Measurements from ENCODE around the gene LPO. TPM values are rescaled to one million over a fixed set of nuclear protein-coding genes. Genes with fewer than 3 reads are reported as not detected.

Gene LPO
- total RNA-seq, 2 experiments from 2014 or later = not detected

DNA sequence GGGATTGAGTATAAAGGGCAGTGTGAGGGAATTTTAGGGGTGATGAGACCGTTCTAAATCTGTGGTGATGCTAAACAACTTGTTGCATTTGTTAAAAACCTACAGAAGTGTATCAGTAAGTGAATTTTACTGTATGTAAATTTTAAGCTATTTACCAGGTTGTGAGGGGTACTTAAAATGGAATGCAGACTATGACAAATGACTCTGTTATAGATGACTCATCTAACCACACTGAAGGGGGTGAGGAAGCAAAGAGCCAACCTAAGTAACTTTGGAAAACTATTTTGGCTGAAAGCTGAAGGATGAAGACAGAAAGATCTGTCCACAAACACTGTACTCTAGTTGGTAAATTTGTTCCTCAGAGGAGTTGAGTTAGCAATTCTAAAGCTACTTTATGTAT is 14.1 kb upstream of the LPO start:
- H3K4me1 Mint-ChIP-seq (ENCODE audit: low read depth) = peaks cover 17% of the 10 kb centered on the region
- ATAC-seq (peak; percentile 61), DNase-seq (no peak)
- CTCF ChIA-PET = interaction anchor here (0.9 to 1.4 kb wide), 4 partner anchors 14 to 224 kb away, joined by 3 to 6 read pairs (median 4); partner anchors contain the start of gene LPO
- POLR2A ChIA-PET = interaction anchor here (1.1 kb wide), 1 partner anchor 12 kb away, joined by 5 read pairs; no protein-coding TSS in a partner anchor
- peaks cover 9% of the 10 kb centered on the region for H3K27me3 Mint-ChIP-seq
- no peaks in the 10 kb centered on the region for H3K36me3 Mint-ChIP-seq (ENCODE audit: low read depth)
- H3K27ac Mint-ChIP-seq = no peak overlapping the region
- TF ChIP-seq CTCF (IDR thresholded peaks at IDR 0.05) = no peak
- intact Hi-C loops (cut with micrococcal nuclease) = no loop called here
- no peak overlapping the region for H3K4me3 Mint-ChIP-seq
- H3K9me3 Mint-ChIP-seq = no peaks in the 10 kb centered on the region

DNA sequence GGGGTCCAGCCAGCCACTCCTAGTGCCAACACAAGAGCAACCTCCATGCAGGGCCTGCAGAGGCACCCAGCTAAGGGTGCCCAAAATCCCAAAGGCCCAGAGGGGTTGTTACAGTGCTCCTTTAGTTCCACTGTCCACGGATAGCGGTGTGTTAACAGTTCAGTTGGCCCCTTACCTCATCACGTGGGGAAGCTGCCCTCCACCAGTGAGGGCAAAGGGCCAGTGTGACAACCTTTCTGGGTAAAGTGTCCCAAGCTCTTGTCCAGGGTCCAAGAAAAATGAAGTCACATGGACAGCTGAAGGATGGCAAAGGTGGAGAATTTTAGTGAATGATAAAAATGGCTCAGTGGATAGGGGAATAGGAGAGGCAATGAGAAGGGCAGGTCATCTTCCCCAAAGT is 10.7 kb upstream of the LPO start:
- Mint-ChIP-seq H3K4me3 (no peak overlapping the region), H3K27ac (no peak overlapping the region), H3K36me3 (ENCODE audit: low read depth) (no peaks in the 10 kb centered on the region), H3K4me1 (ENCODE audit: low read depth) (peaks cover 11% of the 10 kb centered on the region), H3K27me3 (peaks cover 16% of the 10 kb centered on the region), H3K9me3 (no peaks in the 10 kb centered on the region)
- intact Hi-C loops (cut with micrococcal nuclease) = no loop called here
- ChIA-PET POLR2A (interaction anchor here (0.9 kb wide), 1 partner anchor 8 kb away, joined by 5 read pairs; no protein-coding TSS in a partner anchor), CTCF (interaction anchor here (0.8 to 2.3 kb wide), 1 partner anchor 22 kb away, joined by 3 to 8 read pairs; no protein-coding TSS in a partner anchor)
- no peak for DNase-seq
- no peak for ATAC-seq
- TF ChIP-seq CTCF (IDR thresholded peaks at IDR 0.05) = no peak

GRCh38 chr17:58228679-58229078 is 9.7 kb upstream of the LPO start:
- H3K27ac Mint-ChIP-seq = no peak overlapping the region
- POLR2A ChIA-PET = interaction anchor here (0.6 to 0.9 kb wide), 3 partner anchors 9 to 35 kb away, joined by 3 to 5 read pairs (median 3); no protein-coding TSS in a partner anchor
- no peak overlapping the region for H3K4me3 Mint-ChIP-seq
- H3K9me3 Mint-ChIP-seq = no peaks in the 10 kb centered on the region
- TF ChIP-seq CTCF (IDR thresholded peaks at IDR 0.05) = no peak
- H3K36me3 Mint-ChIP-seq (ENCODE audit: low read depth) = no peaks in the 10 kb centered on the region
- intact Hi-C loops (cut with micrococcal nuclease) = no loop called here
- CTCF ChIA-PET = interaction anchor here (2.9 kb wide), 1 partner anchor 21 kb away, joined by 15 read pairs; no protein-coding TSS in a partner anchor
- no peak for DNase-seq
- H3K4me1 Mint-ChIP-seq (ENCODE audit: low read depth) = peaks cover 14% of the 10 kb centered on the region
- H3K27me3 Mint-ChIP-seq = peaks cover 16% of the 10 kb centered on the region
- no peak for ATAC-seq

DNA sequence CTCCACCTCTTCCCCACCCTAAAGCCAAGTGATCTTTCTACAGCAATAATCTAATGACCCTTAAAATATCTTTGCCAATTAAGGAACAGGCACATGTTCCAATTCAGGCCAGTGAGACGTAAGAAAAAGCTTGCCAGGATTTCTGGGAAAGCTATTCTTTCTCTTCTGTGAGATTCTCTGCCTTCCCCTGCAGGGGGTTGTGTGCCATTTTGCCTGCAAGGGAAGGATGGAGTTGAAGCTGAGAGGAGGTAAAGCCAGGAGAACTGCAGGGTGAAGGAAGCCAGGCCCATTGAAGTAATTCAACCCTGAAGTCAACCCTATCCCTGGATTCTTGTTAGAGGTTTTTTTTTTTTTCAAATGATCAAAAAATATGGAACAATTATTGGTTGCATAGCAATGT is 9.0 kb upstream of the LPO start:
- ATAC-seq = no peak

More for the DNA sequence above, 9.0 kb upstream of the LPO start:
- no peak for TF ChIP-seq CTCF (IDR thresholded peaks at IDR 0.05)
- Mint-ChIP-seq H3K4me3 (no peak overlapping the region), H3K36me3 (ENCODE audit: low read depth) (no peaks in the 10 kb centered on the region), H3K27ac (no peak overlapping the region), H3K9me3 (no peaks in the 10 kb centered on the region), H3K4me1 (ENCODE audit: low read depth) (peaks cover 10% of the 10 kb centered on the region), H3K27me3 (peaks cover 18% of the 10 kb centered on the region)
- ChIA-PET POLR2A (interaction anchor here (0.6 to 2.2 kb wide), 2 partner anchors 28 to 34 kb away, joined by 3 to 4 read pairs; no protein-coding TSS in a partner anchor), CTCF (interaction anchor here (2.9 kb wide), 1 partner anchor 21 kb away, joined by 15 read pairs; no protein-coding TSS in a partner anchor)
- no peak for DNase-seq
- intact Hi-C loops (cut with micrococcal nuclease) = no loop called here
